HepG2 (cell line): ENCODE results near the gene NLRP6. TPM values are rescaled to one million over a fixed set of nuclear protein-coding genes. Genes with fewer than 3 reads are reported as not detected.

Experiments used
- AHR ChIP-seq: IDR thresholded peaks from 2 replicates; pipeline ENCODE4 v1.6.1; 2018; ENCODE audit warnings: missing genetic modification reagents, missing compliant biosample characterization
- CAMTA2 ChIP-seq: sonication (generic); formaldehyde crosslinking; IDR thresholded peaks from 2 replicates; pipeline ENCODE4 v1.4.0; 2020; ENCODE audit warnings: mild to moderate bottlenecking, missing genetic modification reagents, borderline replicate concordance
- CEBPG ChIP-seq: IDR thresholded peaks from 2 replicates; pipeline ENCODE4 v1.6.1; 2016
- CEBPZ ChIP-seq: IDR thresholded peaks from 2 replicates; pipeline ENCODE4 v1.6.1; 2012; ENCODE audit warnings: low read length, improper control_type of control experiment
- CHD2 ChIP-seq: IDR thresholded peaks from 2 replicates; pipeline ENCODE4 v1.6.1; 2011; ENCODE audit warnings: low read depth, low read length, improper control_type of control experiment
- DR1 ChIP-seq: sonication (generic); formaldehyde crosslinking; IDR thresholded peaks from 2 replicates; pipeline ENCODE4 v1.8.0; 2021; ENCODE audit warnings: mild to moderate bottlenecking, missing genetic modification reagents, inconsistent platforms
- MXI1 ChIP-seq: IDR thresholded peaks from 3 replicates; pipeline ENCODE4 v1.6.1; 2012; ENCODE audit warnings: low read depth, low read length, inconsistent platforms, borderline replicate concordance
- NFKBIZ ChIP-seq: IDR thresholded peaks from 2 replicates; pipeline ENCODE4 v1.6.1; 2018; ENCODE audit warnings: missing genetic modification reagents, missing compliant biosample characterization
- PRDM4 ChIP-seq: sonication (generic); formaldehyde crosslinking; IDR thresholded peaks from 2 replicates; pipeline ENCODE4 v1.9.0; 2021; ENCODE audit warnings: missing genetic modification reagents, borderline replicate concordance
- SIN3A ChIP-seq: IDR thresholded peaks from 2 replicates; pipeline ENCODE4 v1.6.1; 2011; ENCODE audit warnings: low read depth, mild to moderate bottlenecking, control low read depth, low read length, borderline replicate concordance
- ZBTB7B ChIP-seq: sonication (generic); formaldehyde crosslinking; IDR thresholded peaks from 2 replicates; pipeline ENCODE4 v1.4.0; 2020; ENCODE audit warnings: missing genetic modification reagents
- ZFP36 ChIP-seq: fragments of 150-350 bp; IDR thresholded peaks from 2 replicates; pipeline ENCODE4 v1.6.1; 2018; ENCODE audit warnings: borderline replicate concordance, low read length, low read depth; ENCODE audit not compliant: partially characterized antibody
- ZMAT3 ChIP-seq: sonication (generic); formaldehyde crosslinking; conservative IDR thresholded peaks from 2 replicates; pipeline ENCODE4 v1.7.0; 2021; ENCODE audit warnings: missing genetic modification reagents
- ZMYM3 ChIP-seq: sonication (generic); formaldehyde crosslinking; IDR thresholded peaks from 2 replicates; pipeline ENCODE4 v1.5.1; 2020; ENCODE audit warnings: mild to moderate bottlenecking, missing genetic modification reagents
- ZNF20 ChIP-seq: sonication (generic); formaldehyde crosslinking; IDR thresholded peaks from 2 replicates; pipeline ENCODE4 v1.4.0; 2020; ENCODE audit warnings: mild to moderate bottlenecking, moderate library complexity, missing genetic modification reagents
- ZNF484 ChIP-seq: sonication (generic); formaldehyde crosslinking; IDR thresholded peaks from 2 replicates; pipeline ENCODE4 v1.5.1; 2020; ENCODE audit warnings: mild to moderate bottlenecking, low read depth, missing genetic modification reagents, borderline replicate concordance
- ZNF510 ChIP-seq: sonication (generic); formaldehyde crosslinking; IDR thresholded peaks from 2 replicates; pipeline ENCODE4 v1.4.0; 2020; ENCODE audit warnings: low read depth, mild to moderate bottlenecking, missing genetic modification reagents
- ZNF7 ChIP-seq: IDR thresholded peaks from 2 replicates; pipeline ENCODE4 v1.6.1; 2016; ENCODE audit warnings: missing biosample characterization, missing genetic modification reagents
- polyA plus RNA-seq, 8 experiments: library from polyadenylated mRNA; depleted of rRNA in 3 of 8; stranded (reverse) in 7 of 8; unstranded in 1 of 8; fragments of >200 nt; fragmentation: Illumina TruSeq in 4 of 8; extraction: Trizol in 4 of 8; gene quantifications; 2 replicates each; pipeline versions ENCODE4 v1.2.1 to v1.2.3, GENCODE V29; 2011 to 2016; ENCODE audit warnings: low read depth in 4 of 8, missing spikeins in 1 of 8, mixed read lengths in 1 of 8; ENCODE audit not compliant: insufficient read depth in 1 of 8
- total RNA-seq, 5 experiments: library from RNA; depleted of rRNA; stranded (reverse); fragments of >200 nt; fragmentation: Illumina TruSeq; extraction: Trizol; gene quantifications; 2 replicates each; pipeline ENCODE4 v1.2.3, GENCODE V29; 2016; ENCODE audit warnings: low read depth in 1 of 5
- TF ChIP-seq, protein P1 (sequence below): sonication (generic); formaldehyde crosslinking; IDR thresholded peaks from 2 replicates; pipeline ENCODE4 v1.8.0; 2022; ENCODE audit warnings: low read depth, missing genetic modification reagents
- TF ChIP-seq, protein P2 (sequence below): IDR thresholded peaks from 2 replicates; pipeline ENCODE4 v1.6.1; 2016

Gene NLRP6
- total and polyA plus RNA-seq, 2 of the 13 experiments (the other 11 are each of a cell fraction or from before 2014, with no cell fraction given), result not detected

GRCh38 chr11:236774-237767, 41.1 kb upstream of the NLRP6 start, which contains the start of gene PSMD13 (continued):
- TF ChIP-seq PRDM4 (CRISPR knock-in tag) (no peak), ZBTB7B (CRISPR knock-in tag) (no peak), ZNF484 (no peak), CAMTA2 (no peak), ZNF7 (CRISPR knock-in tag) (no peak), ZMYM3 (no peak), CEBPZ (no peak), DR1 (CRISPR knock-in tag) (no peak), SIN3A (peak; percentile 78), CEBPG (CRISPR knock-in tag) (no peak), ZFP36 (no peak), MXI1 (0 out of 3 replicates have a peak, but pooled peaks have one; percentile 9), CHD2 (no peak), ZMAT3 (CRISPR knock-in tag) (no peak), NFKBIZ (CRISPR knock-in tag) (no peak), ZNF510 (CRISPR knock-in tag) (no peak), AHR (CRISPR knock-in tag) (no peak), ZNF20 (CRISPR knock-in tag) (no peak)
- TF ChIP-seq, protein P1, sequence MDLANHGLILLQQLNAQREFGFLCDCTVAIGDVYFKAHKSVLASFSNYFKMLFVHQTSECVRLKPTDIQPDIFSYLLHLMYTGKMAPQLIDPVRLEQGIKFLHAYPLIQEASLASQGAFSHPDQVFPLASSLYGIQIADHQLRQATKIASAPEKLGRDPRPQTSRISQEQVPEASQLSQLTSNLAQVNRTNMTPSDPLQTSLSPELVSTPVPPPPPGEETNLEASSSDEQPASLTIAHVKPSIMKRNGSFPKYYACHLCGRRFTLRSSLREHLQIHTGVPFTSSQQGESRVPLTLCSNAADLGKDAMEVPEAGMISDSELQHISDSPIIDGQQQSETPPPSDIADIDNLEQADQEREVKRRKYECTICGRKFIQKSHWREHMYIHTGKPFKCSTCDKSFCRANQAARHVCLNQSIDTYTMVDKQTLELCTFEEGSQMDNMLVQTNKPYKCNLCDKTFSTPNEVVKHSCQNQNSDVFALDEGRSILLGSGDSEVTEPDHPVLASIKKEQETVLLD (CRISPR knock-in tag), result peak; percentile 48; the same call in 1 of the 2 replicates
- TF ChIP-seq, protein P2, sequence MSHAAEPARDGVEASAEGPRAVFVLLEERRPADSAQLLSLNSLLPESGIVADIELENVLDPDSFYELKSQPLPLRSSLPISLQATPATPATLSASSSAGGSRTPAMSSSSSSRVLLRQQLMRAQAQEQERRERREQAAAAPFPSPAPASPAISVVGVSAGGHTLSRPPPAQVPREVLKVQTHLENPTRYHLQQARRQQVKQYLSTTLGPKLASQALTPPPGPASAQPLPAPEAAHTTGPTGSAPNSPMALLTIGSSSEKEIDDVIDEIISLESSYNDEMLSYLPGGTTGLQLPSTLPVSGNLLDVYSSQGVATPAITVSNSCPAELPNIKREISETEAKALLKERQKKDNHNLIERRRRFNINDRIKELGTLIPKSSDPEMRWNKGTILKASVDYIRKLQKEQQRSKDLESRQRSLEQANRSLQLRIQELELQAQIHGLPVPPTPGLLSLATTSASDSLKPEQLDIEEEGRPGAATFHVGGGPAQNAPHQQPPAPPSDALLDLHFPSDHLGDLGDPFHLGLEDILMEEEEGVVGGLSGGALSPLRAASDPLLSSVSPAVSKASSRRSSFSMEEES, result peak; percentile 67; the same call in 1 of the 2 replicates
